ENCODE results near the gene BGN.

BGN gene

GRCh38 chrX:153504445-153505016 lies 9.8 kb downstream of the BGN start:
- no peak overlapping the region for H3K27ac ChIP-seq

GRCh38 chrX:153505361-153505760 lies 10.6 kb downstream of the BGN start:
- TF ChIP-seq ZFX (IDR thresholded peaks at IDR 0.05; ENCODE audit: borderline replicate concordance) (no peak), CTCF (IDR thresholded peaks at IDR 0.05) (no peak)
- H3K27ac ChIP-seq = no peak overlapping the region

More at GRCh38 chrX:153504445-153505016, 9.8 kb downstream of the BGN start:
- no peak for TF ChIP-seq CTCF (IDR thresholded peaks at IDR 0.05)
- TF ChIP-seq ZFX (IDR thresholded peaks at IDR 0.05; ENCODE audit: borderline replicate concordance) = no peak

- TF ChIP-seq ZFX (IDR thresholded peaks at IDR 0.05; ENCODE audit: borderline replicate concordance) = no peak
- peak; percentile 76 for TF ChIP-seq CTCF (IDR thresholded peaks at IDR 0.05)
- H3K27ac ChIP-seq = no peak overlapping the region
Observed at GRCh38 chrX:153507484-153508178, 12.9 kb downstream of the BGN start.

- TF ChIP-seq ZFX (IDR thresholded peaks at IDR 0.05; ENCODE audit: borderline replicate concordance) (no peak), CTCF (IDR thresholded peaks at IDR 0.05) (no peak)
- no peak overlapping the region for H3K27ac ChIP-seq
Observed at GRCh38 chrX:153509592-153509991, 14.8 kb downstream of the BGN start.

GRCh38 chrX:153510383-153510782 lies 15.6 kb downstream of the BGN start:
- TF ChIP-seq ZFX (IDR thresholded peaks at IDR 0.05; ENCODE audit: borderline replicate concordance) = no peak
- no peak for TF ChIP-seq CTCF (IDR thresholded peaks at IDR 0.05)

GRCh38 chrX:153511784-153512500 lies 17.2 kb downstream of the BGN start:
- H3K27ac ChIP-seq = no peak overlapping the region
- no peak for TF ChIP-seq CTCF (IDR thresholded peaks at IDR 0.05)
- no peak for TF ChIP-seq ZFX (IDR thresholded peaks at IDR 0.05; ENCODE audit: borderline replicate concordance)

More at GRCh38 chrX:153510383-153510782, 15.6 kb downstream of the BGN start:
- no peak overlapping the region for H3K27ac ChIP-seq

GRCh38 chrX:153512501-153512893 lies 17.7 kb downstream of the BGN start:
- TF ChIP-seq ZFX (IDR thresholded peaks at IDR 0.05; ENCODE audit: borderline replicate concordance) (no peak), CTCF (IDR thresholded peaks at IDR 0.05) (no peak)
- no peak overlapping the region for H3K27ac ChIP-seq
